Muscle of arm (tissue), 12 donors: ENCODE data around the gene AKAP17A. TPM values are rescaled to one million over a fixed set of nuclear protein-coding genes. Genes with fewer than 3 reads are reported as not detected.

Source experiments
- DNase-seq: peaks from one replicate; pipeline ENCODE4 v3.0.0-alpha.2; 2013
- polyA plus RNA-seq, 12 donors: library from polyadenylated mRNA; unstranded; fragments of 120-200 nt; gene quantifications; one replicate each; pipeline ENCODE4 v1.2.1, GENCODE V29; 2013; ENCODE audit not compliant: insufficient read length in 12 of 12

The AKAP17A gene
- polyA plus RNA-seq, 12 donors = 22.7 to 43.9 (median 25.9) TPM; not detected in 1

GRCh38 chrX:1578511-1579173 lies 12.8 kb upstream of the AKAP17A start:
- DNase-seq = no peak

GRCh38 chrX:1581132-1581531 lies 10.3 kb upstream of the AKAP17A start:
- DNase-seq = no peak

GRCh38 chrX:1582686-1583437 lies 8.5 kb upstream of the AKAP17A start:
- no peak for DNase-seq

- no peak for DNase-seq
Measured at GRCh38 chrX:1584237-1585011, 7.0 kb upstream of the AKAP17A start.

- no peak for DNase-seq
Measured at GRCh38 chrX:1587161-1587560, 4.2 kb upstream of the AKAP17A start.

GRCh38 chrX:1589356-1590130 lies 1.9 kb upstream of the AKAP17A start:
- no peak for DNase-seq

- DNase-seq = no peak
Measured at GRCh38 chrX:1591863-1592469, 562 bp downstream of the AKAP17A start.

- no peak for DNase-seq
Measured at GRCh38 chrX:1592470-1593142, 1.2 kb downstream of the AKAP17A start.

- DNase-seq = no peak
Measured at GRCh38 chrX:1593286-1594271, 2.2 kb downstream of the AKAP17A start.

- no peak for DNase-seq
Measured at GRCh38 chrX:1595711-1596060, 4.3 kb downstream of the AKAP17A start.

GRCh38 chrX:1596676-1597344 lies 5.4 kb downstream of the AKAP17A start:
- DNase-seq = no peak

GRCh38 chrX:1597345-1598020 lies 6.1 kb downstream of the AKAP17A start:
- DNase-seq = no peak

GRCh38 chrX:1598021-1598875 lies 6.8 kb downstream of the AKAP17A start:
- no peak for DNase-seq

- DNase-seq = no peak
Measured at GRCh38 chrX:1598876-1599790, 7.7 kb downstream of the AKAP17A start.

- DNase-seq = no peak
Measured at GRCh38 chrX:1599791-1600405, 8.5 kb downstream of the AKAP17A start.
